MCF 10A (cell line): Measurements from ENCODE around the gene FAF2. TPM values are rescaled to one million over a fixed set of nuclear protein-coding genes. Genes with fewer than 3 reads are reported as not detected.

Source experiments
- BruUV-seq: library from RNA; stranded (reverse); fragments of 400-500 nt; replicated peaks from 2 replicates; lab custom pipeline; 2021; lab: Mats Ljungman, UMichigan
- CTCF ChIA-PET: fragments of 300-600 bp; sonication (Branson Sonifier 250); formaldehyde crosslinking; extraction: SDS; loops from one replicate; lab custom pipeline; 2021; ENCODE audit warnings: antibody characterized with exemption, inconsistent platforms; lab: Yijun Ruan, JAX
- POLR2A ChIA-PET: fragments of 300-600, 350-650 bp; sonication (Branson Sonifier 250); formaldehyde crosslinking; extraction: SDS; loops from one replicate; lab custom pipeline; 2020; ENCODE audit warnings: antibody characterized with exemption, inconsistent platforms; lab: Yijun Ruan, JAX
- DNase-seq: peaks from one replicate; pipeline ENCODE4 v3.0.0-alpha.2; 2018; ENCODE audit not compliant: unreplicated experiment
- H3K27ac Mint-ChIP-seq: one replicate; pipeline ENCODE4 v1.8.0; 2022; ENCODE audit warnings: mild to moderate bottlenecking, low read depth, mixed read lengths; ENCODE audit not compliant: unreplicated experiment
- H3K27me3 Mint-ChIP-seq: one replicate; pipeline ENCODE4 v1.8.0; 2022; ENCODE audit warnings: mixed read lengths; ENCODE audit not compliant: insufficient read depth, unreplicated experiment
- H3K36me3 Mint-ChIP-seq: one replicate; pipeline ENCODE4 v1.8.0; 2022; ENCODE audit warnings: mild to moderate bottlenecking, moderate library complexity, mixed read lengths; ENCODE audit not compliant: insufficient read depth, unreplicated experiment
- H3K4me1 Mint-ChIP-seq: one replicate; pipeline ENCODE4 v1.8.0; 2022; ENCODE audit warnings: mixed read lengths; ENCODE audit not compliant: insufficient read depth, unreplicated experiment
- H3K4me3 Mint-ChIP-seq: one replicate; pipeline ENCODE4 v1.8.0; 2022; ENCODE audit warnings: mild to moderate bottlenecking, moderate library complexity, mixed read lengths; ENCODE audit not compliant: unreplicated experiment
- H3K9me3 Mint-ChIP-seq: one replicate; pipeline ENCODE4 v1.8.0; 2022; ENCODE audit warnings: mixed read lengths; ENCODE audit not compliant: unreplicated experiment
- CTCF ChIP-seq: fragments of 200-600 bp; IDR thresholded peaks from one replicate; pipeline ENCODE4 v1.8.0; 2022; ENCODE audit warnings: antibody characterized with exemption, mild to moderate bottlenecking; ENCODE audit not compliant: unreplicated experiment
- intact Hi-C: fragments of 100-400 bp; cut with micrococcal nuclease; formaldehyde crosslinking; loops from 2 replicates; pipeline ENCODE4 v1.14.1; 2022
- total RNA-seq: library from RNA; stranded (reverse); gene quantifications from 2 replicates; pipeline ENCODE4 v1.2.3, GENCODE V29; 2022

FAF2 gene
- total RNA-seq, 1 experiment from 2014 or later = 78.3 TPM

- DNase-seq = peak; percentile 99
- peak within 1 kb of the TSS; percentile 91 for H3K4me3 Mint-ChIP-seq
- ChIA-PET POLR2A (interaction anchor here (0.5 to 8.3 kb wide), 42 partner anchors 9 to 1025 kb away, joined by 3 to 154 read pairs (median 5); partner anchors contain the start of genes CDHR2, CLTB, FAF2 and HIGD2A), CTCF (interaction anchor here (0.6 to 5.2 kb wide), 9 partner anchors 16 to 473 kb away, joined by 3 to 39 read pairs (median 4); partner anchors contain the start of genes CLTB and FAF2)
- no peak for TF ChIP-seq CTCF
- no TSS peak for BruUV-seq
- intact Hi-C loops = loop anchor here (1.0 kb wide), 3 partner anchors 45 to 121 kb away; partner anchors contain the start of genes CLTB and FAF2
- H3K27me3 Mint-ChIP-seq = no peaks in the 10 kb centered on the region
- peaks cover 37% of the 10 kb centered on the region for H3K36me3 Mint-ChIP-seq
- no peaks in the 10 kb centered on the region for H3K9me3 Mint-ChIP-seq
- peak within 1 kb of the TSS; percentile 98 for H3K27ac Mint-ChIP-seq
- peaks cover 49% of the 10 kb centered on the region for H3K4me1 Mint-ChIP-seq
These were observed 88.8 kb downstream of the FAF2 start, which contains the start of gene RNF44 for GRCh38 chr5:176536902-176537553. Gene RNF44, minus strand, starts transcription at chr5:176537402. Its CDS starts 4,930 bp downstream, at chr5:176532472.

GRCh38 chr5:176537554-176538229, 89.5 kb downstream of the FAF2 start:
- POLR2A ChIA-PET = interaction anchor here (0.6 to 8.3 kb wide), 41 partner anchors 9 to 1026 kb away, joined by 3 to 154 read pairs (median 5); partner anchors contain the start of genes CDHR2, CLTB, FAF2 and HIGD2A
- no peak for TF ChIP-seq CTCF
- no TSS peak for BruUV-seq
- H3K27ac Mint-ChIP-seq = peak overlapping the region; percentile 98
- peak overlapping the region; percentile 91 for H3K4me3 Mint-ChIP-seq
- H3K27me3 Mint-ChIP-seq = no peaks in the 10 kb centered on the region
- peaks cover 56% of the 10 kb centered on the region for H3K4me1 Mint-ChIP-seq
- no peaks in the 10 kb centered on the region for H3K9me3 Mint-ChIP-seq
- DNase-seq = peak; percentile 100
- intact Hi-C loops = loop anchor here (1.0 kb wide), 3 partner anchors 45 to 121 kb away; partner anchors contain the start of genes CLTB and FAF2
- peaks cover 34% of the 10 kb centered on the region for H3K36me3 Mint-ChIP-seq
- CTCF ChIA-PET = interaction anchor here (0.5 to 5.2 kb wide), 13 partner anchors 16 to 472 kb away, joined by 3 to 39 read pairs (median 4); partner anchors contain the start of genes CLTB and FAF2

GRCh38 chr5:176538230-176538988, 90.2 kb downstream of the FAF2 start:
- POLR2A ChIA-PET = interaction anchor here (0.7 to 8.3 kb wide), 26 partner anchors 9 to 467 kb away, joined by 3 to 154 read pairs (median 11); partner anchors contain the start of genes CDHR2, CLTB, FAF2 and HIGD2A
- H3K36me3 Mint-ChIP-seq = peaks cover 27% of the 10 kb centered on the region
- no peak for DNase-seq
- H3K9me3 Mint-ChIP-seq = no peaks in the 10 kb centered on the region
- no TSS peak for BruUV-seq
- TF ChIP-seq CTCF = no peak
- H3K4me1 Mint-ChIP-seq = peaks cover 54% of the 10 kb centered on the region
- intact Hi-C loops = no loop called here
- CTCF ChIA-PET = interaction anchor here (0.5 to 5.2 kb wide), 12 partner anchors 15 to 812 kb away, joined by 3 to 39 read pairs (median 4); partner anchors contain the start of genes CLTB and FAF2
- peak overlapping the region; percentile 98 for H3K27ac Mint-ChIP-seq
- peak overlapping the region; percentile 91 for H3K4me3 Mint-ChIP-seq
- H3K27me3 Mint-ChIP-seq = no peaks in the 10 kb centered on the region
